Keratinocyte (primary cell): ENCODE measurements around the gene PIPOX. TPM values are rescaled to one million over a fixed set of nuclear protein-coding genes. Genes with fewer than 3 reads are reported as not detected.

ENCODE experiments used
- DNase-seq: peaks from one replicate; pipeline ENCODE4 v3.0.0-alpha.2; 2011; ENCODE audit warnings: low read depth, missing footprints, low spot score
- FAIRE-seq: peaks from 2 replicates; lab custom pipeline; 2011; peaks lifted over from hg19 to GRCh38; lab: Jason Lieb, UNC
- H2AFZ ChIP-seq: 2 replicates; pipeline ENCODE4 v1.6.0; 2012; ENCODE audit warnings: low read length, control low read depth, inconsistent platforms; ENCODE audit not compliant: control insufficient read depth
- H3K27ac ChIP-seq: 2 replicates; pipeline ENCODE4 v1.5.1; 2011; ENCODE audit warnings: low read length; ENCODE audit not compliant: control insufficient read depth, insufficient read depth
- H3K27me3 ChIP-seq: 3 replicates; pipeline ENCODE4 v1.6.0; 2011; ENCODE audit warnings: low read length; ENCODE audit not compliant: control insufficient read depth, insufficient read depth; ENCODE audit errors: extremely low read depth
- H3K36me3 ChIP-seq, 2 experiments: 2 replicates in 1 of 2; 3 replicates in 1 of 2; pipeline ENCODE4 v1.5.1; 2011; ENCODE audit warnings: low read length in 2 of 2, mild to moderate bottlenecking in 1 of 2; ENCODE audit not compliant: control insufficient read depth in 2 of 2, insufficient read depth in 2 of 2; ENCODE audit errors: extremely low read depth in 1 of 2
- H3K4me1 ChIP-seq: 3 replicates; pipeline ENCODE4 v1.5.1; 2011; ENCODE audit warnings: low read length; ENCODE audit not compliant: control insufficient read depth, insufficient read depth; ENCODE audit errors: extremely low read depth
- H3K4me2 ChIP-seq: 3 replicates; pipeline ENCODE4 v1.6.0; 2011; ENCODE audit warnings: low read depth, low read length; ENCODE audit not compliant: control insufficient read depth, insufficient read depth; ENCODE audit errors: extremely low read depth
- H3K4me3 ChIP-seq, 3 experiments: fragments of 200-600 bp in 1 of 3; sonication (generic) in 1 of 3; 2 replicates in 2 of 3; 3 replicates in 1 of 3; pipeline ENCODE4 v1.5.1; 2011 to 2016; ENCODE audit warnings: low read length in 3 of 3, mild to moderate bottlenecking in 3 of 3, control low read depth in 2 of 3, inconsistent platforms in 1 of 3, low read depth in 1 of 3, mixed read lengths in 1 of 3, mixed run types in 1 of 3, moderate library complexity in 1 of 3; ENCODE audit not compliant: control insufficient read depth in 2 of 3, insufficient read depth in 2 of 3; ENCODE audit errors: extremely low read depth in 1 of 3
- H3K79me2 ChIP-seq: 2 replicates; pipeline ENCODE4 v1.6.0; 2012; ENCODE audit warnings: low read length; ENCODE audit not compliant: control insufficient read depth, insufficient read depth
- H3K9ac ChIP-seq: 3 replicates; pipeline ENCODE4 v1.6.0; 2011; ENCODE audit warnings: low read length; ENCODE audit not compliant: control insufficient read depth, insufficient read depth; ENCODE audit errors: extremely low read depth
- H3K9me1 ChIP-seq: 3 replicates; pipeline ENCODE4 v1.6.0; 2011; ENCODE audit warnings: low read length; ENCODE audit not compliant: control insufficient read depth, insufficient read depth; ENCODE audit errors: extremely low read depth
- H3K9me3 ChIP-seq: 2 replicates; pipeline ENCODE4 v1.5.1; 2012; ENCODE audit warnings: low read depth, low read length; ENCODE audit not compliant: control insufficient read depth
- H4K20me1 ChIP-seq: 3 replicates; pipeline ENCODE4 v1.6.0; 2011; ENCODE audit warnings: low read length; ENCODE audit not compliant: control insufficient read depth, insufficient read depth; ENCODE audit errors: extremely low read depth
- CTCF ChIP-seq, 3 experiments: IDR thresholded peaks in 1 of 3; conservative IDR thresholded peaks in 1 of 3; optimal IDR thresholded peaks in 1 of 3; 2 replicates in 2 of 3; 3 replicates in 1 of 3; pipeline versions ENCODE3 to v1.5.1; 2011; ENCODE audit warnings: low read length in 3 of 3, mild to moderate bottlenecking in 3 of 3, moderate library complexity in 2 of 3, control low read depth in 1 of 3, inconsistent platforms in 1 of 3; ENCODE audit not compliant: insufficient read depth in 2 of 3; ENCODE audit errors: extremely low read depth in 1 of 3
- EZH2 ChIP-seq: IDR thresholded peaks from one replicate; pipeline ENCODE4 v1.6.1; 2012; ENCODE audit warnings: inconsistent platforms, mild to moderate bottlenecking, low read length, moderate library complexity
- dilution Hi-C: fragments of 300-500 bp; cut with MboI; formaldehyde crosslinking; loops from one replicate; pipeline ENCODE4 v1.7.0; 2020; ENCODE audit warnings: low sequenced_read_pairs; ENCODE audit not compliant: extremely low pct_ligation_motif_present
- polyA plus RNA-seq, 5 experiments: library from polyadenylated mRNA; depleted of rRNA in 3 of 5; stranded (reverse) in 3 of 5; stranded (forward) in 1 of 5; unstranded in 1 of 5; fragments of >200 nt; gene quantifications; 1 replicate in 1 of 5; 2 replicates in 3 of 5; 3 replicates in 1 of 5; pipeline versions ENCODE4 v1.2.1 to v1.2.3, GENCODE V29; 2011 to 2012; ENCODE audit warnings: missing spikeins in 2 of 5, low read depth in 1 of 5, low replicate concordance in 1 of 5

Gene PIPOX
- polyA plus RNA-seq, 1 donor (not counting 4 experiments of a cell fraction or from before 2014, with no cell fraction given) = not detected

GRCh38 chr17:29045026-29045425, 2.1 kb downstream of the PIPOX start:
- Histone ChIP-seq H4K20me1 (no peaks in the 10 kb centered on the region), H3K4me3 (no peak overlapping the region), H3K9me1 (no peaks in the 10 kb centered on the region), H3K9me3 (no peaks in the 10 kb centered on the region), H3K4me1 (peaks cover 6% of the 10 kb centered on the region), H2AFZ (no peak overlapping the region), H3K36me3 (no peaks in the 10 kb centered on the region), H3K4me2 (no peak overlapping the region), H3K79me2 (no peaks in the 10 kb centered on the region), H3K27me3 (peaks cover 21% of the 10 kb centered on the region), H3K9ac (no peak overlapping the region), H3K27ac (no peak overlapping the region)
- no peak for DNase-seq
- dilution Hi-C loops = no loop called here
- TF ChIP-seq CTCF (optimal IDR thresholded peaks at IDR 0.05 in 1 of 3, IDR thresholded peaks at IDR 0.05 in 1 of 3, conservative IDR thresholded peaks at IDR 0.05 in 1 of 3; ENCODE audit: extremely low read depth in 1 of 3, insufficient read depth in 2 of 3, low read length in 3 of 3) (no peak), EZH2 (no peak)
- FAIRE-seq = no peak

DNA sequence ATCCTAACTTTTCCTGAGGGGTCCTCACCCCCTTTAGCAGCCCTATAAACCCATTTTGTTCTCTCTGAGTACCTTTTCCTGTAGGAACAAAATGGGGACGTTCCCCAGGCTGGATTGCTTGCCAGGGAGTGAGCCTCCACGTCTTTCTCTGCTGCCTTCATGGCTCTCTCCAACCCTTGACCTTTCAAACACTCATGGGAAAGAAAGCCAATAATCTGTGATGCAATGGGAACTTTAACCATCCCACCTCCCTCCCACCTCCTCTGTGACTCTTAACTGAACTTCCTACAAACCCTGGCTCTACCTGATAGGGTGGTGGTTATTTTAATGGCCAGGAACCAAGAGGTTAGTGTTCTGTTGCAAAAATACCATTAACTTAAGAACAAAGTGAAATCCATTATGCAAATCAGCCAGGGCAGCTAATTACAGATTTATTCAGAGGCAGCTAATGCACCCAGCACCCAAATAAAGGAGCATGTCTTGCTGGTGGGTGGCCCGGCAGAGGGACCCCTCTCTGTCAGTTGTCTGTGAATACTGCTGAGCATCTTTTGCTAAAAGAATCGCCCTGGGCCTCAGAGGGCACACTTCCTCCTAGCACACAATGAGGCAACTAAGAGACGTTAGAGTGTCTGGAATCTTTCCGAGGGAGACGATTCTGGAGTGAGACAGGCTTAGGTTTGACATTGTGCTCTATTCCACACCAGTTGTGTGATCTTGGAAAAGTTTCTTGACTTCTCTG, 3.0 kb downstream of the PIPOX start:
- peaks cover 27% of the 10 kb centered on the region for H3K27me3 ChIP-seq
- no peaks in the 10 kb centered on the region for H3K9me3 ChIP-seq
- no peaks in the 10 kb centered on the region for H3K9me1 ChIP-seq
- H3K9ac ChIP-seq = no peak overlapping the region
- H3K79me2 ChIP-seq = no peaks in the 10 kb centered on the region
- dilution Hi-C loops = no loop called here
- no peak overlapping the region for H2AFZ ChIP-seq
- H3K4me1 ChIP-seq = peaks cover 6% of the 10 kb centered on the region
- FAIRE-seq (no peak), DNase-seq (no peak)
- no peaks in the 10 kb centered on the region for H3K36me3 ChIP-seq
- no peak overlapping the region for H3K4me3 ChIP-seq
- no peak for TF ChIP-seq EZH2
- TF ChIP-seq CTCF (optimal IDR thresholded peaks at IDR 0.05 in 1 of 3, IDR thresholded peaks at IDR 0.05 in 1 of 3, conservative IDR thresholded peaks at IDR 0.05 in 1 of 3; ENCODE audit: extremely low read depth in 1 of 3, insufficient read depth in 2 of 3, low read length in 3 of 3) = no peak
- H4K20me1 ChIP-seq = no peaks in the 10 kb centered on the region
- H3K4me2 ChIP-seq = no peak overlapping the region
- H3K27ac ChIP-seq = no peak overlapping the region
